ENCODE results near the gene KIF22. TPM values are rescaled to one million over a fixed set of nuclear protein-coding genes. Genes with fewer than 3 reads are reported as not detected.

Gene KIF22
- total RNA-seq, 1 donor from 2014 or later = 14.3 TPM

GRCh38 chr16:29774730-29775129, 15.8 kb upstream of the KIF22 start:
- H3K27ac ChIP-seq (ENCODE audit: low read depth, low read length) = no peak overlapping the region
- no peaks in the 10 kb centered on the region for H3K9me3 ChIP-seq (ENCODE audit: insufficient read depth, low read depth, low read length)
- Mint-ChIP-seq H3K36me3 (ENCODE audit: low read depth, unreplicated experiment) (no peaks in the 10 kb centered on the region), H3K4me1 (ENCODE audit: low read depth, unreplicated experiment) (no peaks in the 10 kb centered on the region), H3K9me3 (ENCODE audit: unreplicated experiment) (no peaks in the 10 kb centered on the region), H3K27ac (ENCODE audit: unreplicated experiment) (no peak overlapping the region), H3K4me3 (ENCODE audit: unreplicated experiment) (no peak overlapping the region), H3K27me3 (ENCODE audit: low read depth, unreplicated experiment) (peaks cover 29% of the 10 kb centered on the region)
- peaks cover 5% of the 10 kb centered on the region for H3K4me1 ChIP-seq (ENCODE audit: insufficient read depth, low read length)
- peaks cover 9% of the 10 kb centered on the region for H3K27me3 ChIP-seq (ENCODE audit: insufficient read depth, low read length)
- H3K9ac ChIP-seq (ENCODE audit: low read length) = no peak overlapping the region
- no peak for DNase-seq (ENCODE audit: low read depth)
- FAIRE-seq = no peak
- H3K79me2 ChIP-seq (ENCODE audit: insufficient read depth, low read length) = no peaks in the 10 kb centered on the region
- H3K36me3 ChIP-seq (ENCODE audit: insufficient read depth, low read length) = no peaks in the 10 kb centered on the region
- no peak overlapping the region for H3K4me3 ChIP-seq (ENCODE audit: insufficient read depth, low read depth, low read length)
- TF ChIP-seq EZH2 (IDR thresholded peaks at IDR 0.05; ENCODE audit: insufficient read depth, low read length) (no peak), CTCF (IDR thresholded peaks at IDR 0.05; ENCODE audit: insufficient read depth, low read depth, low read length) (no peak)
- no peak overlapping the region for H3K4me2 ChIP-seq (ENCODE audit: low read length)
- no peaks in the 10 kb centered on the region for H4K20me1 ChIP-seq (ENCODE audit: insufficient read depth, low read length)
- no peak overlapping the region for H2AFZ ChIP-seq (ENCODE audit: low read depth, low read length)

- FAIRE-seq = no peak
- H3K4me2 ChIP-seq (ENCODE audit: low read length) = no peak overlapping the region
Measured at GRCh38 chr16:29775742-29776408, 14.7 kb upstream of the KIF22 start.

More at GRCh38 chr16:29775742-29776408, 14.7 kb upstream of the KIF22 start:
- Histone ChIP-seq H3K4me1 (ENCODE audit: insufficient read depth, low read length) (peaks cover 5% of the 10 kb centered on the region), H3K79me2 (ENCODE audit: insufficient read depth, low read length) (no peaks in the 10 kb centered on the region), H4K20me1 (ENCODE audit: insufficient read depth, low read length) (no peaks in the 10 kb centered on the region), H3K9ac (ENCODE audit: low read length) (no peak overlapping the region), H3K27ac (ENCODE audit: low read depth, low read length) (no peak overlapping the region), H2AFZ (ENCODE audit: low read depth, low read length) (peak overlapping the region; percentile 52), H3K27me3 (ENCODE audit: insufficient read depth, low read length) (peaks cover 9% of the 10 kb centered on the region), H3K9me3 (ENCODE audit: insufficient read depth, low read depth, low read length) (no peaks in the 10 kb centered on the region), H3K4me3 (ENCODE audit: insufficient read depth, low read depth, low read length) (no peak overlapping the region), H3K36me3 (ENCODE audit: insufficient read depth, low read length) (no peaks in the 10 kb centered on the region)
- Mint-ChIP-seq H3K9me3 (ENCODE audit: unreplicated experiment) (peaks cover 2% of the 10 kb centered on the region), H3K36me3 (ENCODE audit: low read depth, unreplicated experiment) (no peaks in the 10 kb centered on the region), H3K4me1 (ENCODE audit: low read depth, unreplicated experiment) (no peaks in the 10 kb centered on the region), H3K27me3 (ENCODE audit: low read depth, unreplicated experiment) (peaks cover 41% of the 10 kb centered on the region), H3K4me3 (ENCODE audit: unreplicated experiment) (no peak overlapping the region), H3K27ac (ENCODE audit: unreplicated experiment) (no peak overlapping the region)
- peak; percentile 45 for DNase-seq (ENCODE audit: low read depth)
- no peak for TF ChIP-seq CTCF (IDR thresholded peaks at IDR 0.05; ENCODE audit: insufficient read depth, low read depth, low read length)
- TF ChIP-seq EZH2 (IDR thresholded peaks at IDR 0.05; ENCODE audit: insufficient read depth, low read length) = no peak

Data from astrocyte (in vitro differentiated cells and primary cell).